Muscle of arm (tissue), 12 donors: ENCODE results near the gene RUSC2. TPM values are rescaled to one million over a fixed set of nuclear protein-coding genes. Genes with fewer than 3 reads are reported as not detected.
A peak's percentile ranks its signal among the peaks of the same experiment; 100 is the strongest.
"Not testable (repeated sequence)": the region's sequence is repeated elsewhere in the genome, so short reads cannot be mapped to it uniquely, and the experiment has no call there.

Experiments
- DNase-seq: peaks from one replicate; pipeline ENCODE4 v3.0.0-alpha.2; 2013
- polyA plus RNA-seq, 12 donors: library from polyadenylated mRNA; unstranded; fragments of 120-200 nt; gene quantifications; one replicate each; pipeline ENCODE4 v1.2.1, GENCODE V29; 2013; ENCODE audit not compliant: insufficient read length in 12 of 12

RUSC2 gene
- polyA plus RNA-seq, 12 donors, result 42.6 to 79.5 (median 60.8) TPM; not detected in 1

DNA sequence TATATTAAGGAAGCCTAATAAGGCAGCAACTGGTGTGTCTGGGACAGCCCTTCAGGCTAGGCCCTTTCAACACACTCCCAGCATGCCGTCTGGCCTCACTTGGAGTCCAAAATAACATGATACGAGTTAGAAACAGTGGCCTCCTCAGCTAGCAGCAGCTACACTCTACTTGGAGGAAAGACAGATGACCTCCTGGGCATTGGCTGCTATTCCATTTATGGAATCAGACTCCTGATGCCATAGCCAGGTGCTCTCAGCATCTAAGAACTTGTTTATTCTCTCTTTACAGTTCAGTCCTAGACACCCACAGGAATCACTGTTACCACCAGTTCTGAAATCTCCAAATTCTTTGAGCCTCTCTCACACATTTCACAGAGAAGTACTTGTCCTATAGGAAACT lies 31.8 kb downstream of the RUSC2 start:
- no peak for DNase-seq

DNA sequence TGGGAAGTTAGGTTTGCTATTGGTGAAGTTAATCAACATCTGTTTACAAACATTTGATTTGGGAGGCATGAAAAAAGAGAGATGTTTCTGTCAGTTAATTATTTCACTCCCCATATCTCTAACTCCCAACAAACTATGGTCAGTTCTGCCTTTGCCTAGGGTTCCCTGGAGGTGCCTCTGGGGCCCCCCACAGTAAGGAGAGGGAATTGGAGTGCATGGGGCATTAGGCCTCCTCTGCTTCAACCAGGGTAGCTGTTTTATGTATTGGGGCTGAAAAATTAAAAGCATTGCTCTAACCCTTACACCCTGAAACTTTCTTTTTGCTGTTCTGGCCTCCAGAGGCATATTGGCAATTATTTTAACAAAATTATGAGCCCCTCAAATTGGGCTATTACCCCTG lies 32.3 kb downstream of the RUSC2 start:
- DNase-seq, result no peak

DNA sequence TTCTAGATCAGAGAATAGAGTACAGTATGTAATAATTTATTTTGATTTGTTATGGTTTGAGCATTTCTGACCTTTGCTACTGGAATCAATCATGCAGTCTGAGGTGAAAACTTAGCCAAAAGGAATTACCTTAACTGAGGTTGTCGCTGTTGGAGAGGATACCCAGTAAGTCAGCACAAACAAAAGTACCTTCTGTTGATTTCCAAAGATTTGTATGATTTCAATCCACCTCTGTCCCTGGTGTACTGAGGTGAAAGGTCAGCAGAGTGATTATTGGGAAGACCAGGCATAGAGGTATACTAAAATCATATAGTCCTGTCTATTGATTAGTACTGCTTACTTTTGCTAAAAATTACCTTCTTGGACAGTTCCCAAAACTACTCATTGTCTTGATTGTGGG lies 32.8 kb downstream of the RUSC2 start:
- DNase-seq, result no peak

DNA sequence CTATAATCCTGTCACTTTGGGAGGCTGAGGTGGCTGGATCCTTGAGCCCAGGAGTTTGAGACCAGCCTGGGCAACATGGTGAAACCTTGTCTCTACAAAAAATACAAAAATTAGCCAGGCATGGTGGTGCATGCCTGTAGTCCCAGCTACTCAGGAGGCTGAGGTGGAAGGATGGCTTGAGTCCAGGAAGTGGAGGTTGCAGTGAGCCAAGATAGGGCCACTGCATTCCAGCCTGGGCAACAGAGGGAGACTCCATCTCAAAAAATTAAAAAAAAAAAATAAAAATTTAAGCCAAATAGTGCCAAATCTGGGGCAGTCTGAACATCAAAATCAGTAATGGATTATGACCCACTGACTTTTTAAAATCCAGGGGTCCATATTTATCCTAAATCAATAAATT lies 33.6 kb downstream of the RUSC2 start:
- not testable (repeated sequence) for DNase-seq

DNA sequence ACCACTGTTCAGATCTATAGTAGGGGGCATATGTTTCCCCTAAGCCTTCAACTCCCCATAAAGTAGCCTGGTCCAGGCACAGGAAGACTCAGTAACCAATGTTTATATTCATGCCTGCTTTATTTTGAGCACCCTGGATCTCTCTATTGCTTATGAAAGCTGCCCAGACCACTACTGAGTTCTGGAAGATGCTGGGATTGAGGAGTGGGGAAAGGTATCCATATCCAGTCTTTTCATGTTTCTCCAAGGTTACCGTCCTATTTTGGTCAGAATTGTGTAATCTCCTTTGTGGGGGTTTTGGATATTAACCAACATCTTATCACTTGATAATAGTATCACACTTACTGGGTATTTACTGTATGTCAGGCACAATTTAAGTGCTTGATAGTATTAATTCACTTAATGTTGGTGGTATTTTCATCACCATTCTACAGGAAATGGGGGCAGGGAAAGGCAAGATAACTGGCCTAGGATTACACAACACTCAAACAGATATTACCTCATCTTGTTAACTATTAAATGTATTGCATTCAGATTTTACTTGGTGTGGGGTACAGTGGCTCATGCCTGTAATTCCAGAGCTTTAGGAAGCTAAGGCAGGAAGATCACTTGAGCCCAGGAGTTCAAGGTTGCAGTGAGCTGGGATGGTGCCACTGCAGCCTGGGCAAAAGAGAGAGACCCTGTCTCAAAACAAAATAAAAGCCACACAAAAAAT lies 36.3 kb downstream of the RUSC2 start:
- DNase-seq, result no peak

DNA sequence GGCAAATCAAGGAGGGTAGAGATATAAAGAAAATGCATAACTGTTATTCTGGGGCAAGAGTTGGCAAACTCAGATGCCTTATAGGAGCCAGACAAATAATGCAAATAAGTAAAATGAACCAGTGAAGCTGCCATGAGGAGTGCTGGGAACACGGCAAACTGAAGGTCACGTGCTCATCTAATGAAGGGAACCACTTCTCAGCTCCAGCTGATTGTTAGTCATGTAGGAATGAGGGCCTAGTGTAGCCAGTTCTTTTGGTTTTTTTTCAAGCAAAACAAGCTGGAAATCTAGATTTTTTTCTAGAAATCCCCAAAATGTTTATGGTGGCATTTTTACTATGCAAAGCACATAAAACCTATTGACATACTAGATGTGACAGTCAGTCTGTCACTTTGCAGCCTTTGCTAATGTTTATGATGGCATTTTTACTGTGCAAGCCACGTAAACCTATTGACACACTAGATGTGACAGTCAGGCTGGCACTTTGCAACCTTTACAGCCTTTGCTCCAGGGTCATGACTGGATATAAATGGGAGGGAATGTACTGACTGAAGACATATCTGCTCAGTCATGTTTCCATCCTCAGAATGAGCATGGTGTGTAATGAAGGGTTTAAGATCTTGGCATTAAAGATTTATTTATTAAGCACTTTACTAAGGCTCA lies 39.4 kb downstream of the RUSC2 start:
- DNase-seq, result no peak

DNA sequence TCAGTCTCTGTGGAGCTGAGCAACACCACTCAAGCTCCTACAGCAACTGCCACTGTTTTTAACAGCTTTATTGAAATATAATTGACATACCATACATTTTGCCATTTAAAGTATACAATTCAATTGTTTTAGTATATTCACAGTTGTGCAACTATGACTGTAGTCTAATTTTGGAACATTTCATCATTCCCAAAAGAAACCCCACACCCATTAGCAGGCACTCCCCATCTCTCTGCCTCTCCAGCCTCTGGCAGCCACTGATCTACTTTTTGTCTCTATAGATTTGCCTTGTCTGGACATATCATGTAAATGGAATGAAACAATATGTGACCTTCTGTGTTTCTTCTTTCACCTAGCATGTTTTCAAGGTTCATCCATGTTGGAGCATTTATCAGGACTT lies 43.5 kb downstream of the RUSC2 start:
- DNase-seq, result no peak

DNA sequence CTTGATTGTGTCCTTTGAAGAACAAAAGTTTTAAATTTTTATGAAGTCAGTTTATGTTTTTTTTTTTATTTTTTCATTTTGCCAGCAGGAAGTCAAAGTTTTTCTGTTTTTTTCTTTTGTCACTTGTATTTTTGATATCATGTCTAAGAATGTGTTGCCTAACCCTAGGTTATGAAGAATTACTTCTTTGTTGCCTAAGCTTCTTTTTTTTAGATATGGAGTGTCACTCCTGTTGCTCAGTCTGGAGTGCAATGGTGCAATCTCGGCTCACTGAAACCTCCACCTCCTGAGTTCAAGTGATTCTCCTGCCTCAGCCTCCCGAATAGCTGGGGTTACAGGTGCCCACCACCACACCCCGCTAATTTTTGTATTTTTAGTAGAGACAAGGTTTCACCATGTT lies 45.0 kb downstream of the RUSC2 start:
- DNase-seq, result not testable (repeated sequence)

DNA sequence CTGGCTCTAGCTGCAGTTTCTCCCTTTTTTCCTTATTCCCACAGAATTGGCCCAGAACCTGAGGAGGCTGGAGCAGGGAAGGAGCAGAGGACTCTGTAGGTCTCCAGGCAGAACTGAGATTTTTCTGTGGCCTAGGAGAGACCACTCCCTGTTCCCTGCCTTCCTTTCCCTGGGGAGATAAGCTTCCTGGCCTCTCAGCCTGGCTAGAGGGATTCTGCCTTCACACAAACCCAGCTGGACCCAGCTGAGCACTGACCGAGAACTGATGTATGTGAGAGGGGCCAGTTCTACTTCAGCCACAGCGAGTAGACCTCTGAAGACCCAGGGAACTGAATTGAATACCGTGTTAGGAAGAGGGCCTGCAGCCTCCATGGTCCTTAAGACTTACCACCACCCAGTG lies 48.0 kb downstream of the RUSC2 start:
- DNase-seq, result no peak

DNA sequence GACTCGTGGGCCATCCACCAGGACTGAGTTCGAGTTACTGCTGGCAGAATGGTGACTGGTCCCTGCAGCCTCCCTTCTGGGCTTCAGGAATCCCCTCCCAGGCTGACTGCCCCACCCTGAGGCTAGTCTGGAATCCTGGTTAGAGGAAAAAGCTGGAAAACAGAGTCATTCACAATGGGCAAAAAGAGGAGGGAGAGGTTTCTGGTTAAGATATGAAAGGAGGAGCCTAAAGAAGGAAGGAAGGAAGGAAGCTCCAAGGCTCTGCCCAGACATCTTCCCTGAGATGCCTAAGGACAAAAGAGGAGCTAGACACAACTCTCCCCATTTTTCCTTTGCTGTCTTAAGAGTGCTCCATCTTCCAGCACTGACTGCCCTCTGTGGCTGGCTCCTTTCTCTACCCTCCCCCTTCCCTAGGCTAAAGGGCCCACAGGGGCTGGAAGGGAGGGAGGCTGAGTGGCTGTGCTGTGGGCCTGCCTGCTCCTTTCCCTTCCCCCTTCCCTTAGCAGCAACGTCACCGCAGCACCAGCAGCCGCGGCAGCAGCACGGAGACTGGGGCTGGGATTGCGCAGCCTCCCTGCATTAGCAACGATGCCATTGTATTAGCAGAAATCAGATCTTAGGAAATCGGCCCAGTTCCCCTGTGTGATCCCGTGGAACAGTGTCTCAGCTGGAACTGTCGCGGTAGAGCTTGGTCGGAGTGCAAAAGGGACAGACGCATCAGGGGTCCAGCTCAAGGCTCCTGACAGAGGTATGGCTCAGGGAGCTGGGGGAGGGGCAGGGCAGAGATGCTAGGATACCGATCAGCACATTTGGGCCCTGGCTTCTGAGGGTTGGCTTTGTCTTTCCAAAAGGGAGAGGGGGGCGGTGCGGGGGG lies 48.7 kb downstream of the RUSC2 start:
- peak; percentile 84 for DNase-seq

Other genes with a start within 250 kb of the RUSC2 start
- 10 to 100 TPM in 11 of 12 donors, not detected in 1; 27.1 to 42.8 (median 33.8) TPM for gene TESK1, start 115.2 kb downstream of the RUSC2 start, polyA plus RNA-seq
- 1 to 10 TPM in 10 of 12 donors, not detected in 2; 1.0 to 4.8 (median 2.1) TPM for gene CD72, start 128.3 kb downstream of the RUSC2 start, polyA plus RNA-seq
- gene SIT1, start 160.8 kb downstream of the RUSC2 start, polyA plus RNA-seq, result 1 to 10 TPM in 1 of 12 donors, under 1 TPM in 8, not detected in 3; 0.13 to 2.3 (median 0.20) TPM
- gene RMRP, start 167.9 kb downstream of the RUSC2 start, polyA plus RNA-seq, result not detected
- gene CCDC107, start 168.2 kb downstream of the RUSC2 start, polyA plus RNA-seq, result 10 to 100 TPM in 10 of 12 donors, not detected in 2; 12.4 to 21.7 (median 16.1) TPM
- gene ARHGEF39, start 175.1 kb downstream of the RUSC2 start, polyA plus RNA-seq, result 1 to 10 TPM in 11 of 12 donors, not detected in 1; 3.3 to 8.0 (median 5.2) TPM
- 1 to 10 TPM in 4 of 12 donors, under 1 TPM in 6, not detected in 2; 0.42 to 6.9 (median 0.75) TPM for gene CA9, start 183.8 kb downstream of the RUSC2 start, polyA plus RNA-seq
- over 10,000 TPM in 1 of 12 donors, 1,000 to 10,000 TPM in 11; 1,434 to 10,856 (median 6,506) TPM for gene TPM2, start 199.8 kb downstream of the RUSC2 start, polyA plus RNA-seq
- 100 to 1,000 TPM in 3 of 12 donors, 10 to 100 TPM in 8, not detected in 1; 83.0 to 108 (median 90.3) TPM for gene TLN1, start 242.1 kb downstream of the RUSC2 start, polyA plus RNA-seq
- 10 to 100 TPM in 11 of 12 donors, not detected in 1; 21.3 to 45.7 (median 24.9) TPM for gene CREB3, start 242.6 kb downstream of the RUSC2 start, polyA plus RNA-seq